ENCODE results near the gene FZD7.

FZD7 gene

DNA sequence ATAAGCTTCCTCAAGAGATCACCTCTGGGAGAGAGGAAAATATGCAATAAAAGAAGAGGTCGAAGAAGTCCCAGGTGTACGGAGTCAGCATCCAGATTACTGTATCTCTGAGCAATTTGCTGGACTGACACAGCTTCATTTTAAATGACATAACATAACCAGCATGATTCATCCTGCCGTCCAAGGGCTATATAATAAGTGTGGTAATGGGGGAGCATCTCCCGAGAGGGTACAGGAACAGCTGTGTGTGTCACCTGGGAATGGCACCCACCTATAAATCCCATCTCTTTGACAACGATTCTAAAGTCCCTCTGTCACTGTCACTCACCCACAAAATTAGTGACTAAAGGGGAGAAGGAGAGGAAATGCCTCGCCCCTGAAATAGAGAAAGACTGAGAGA is 19.3 kb upstream of the FZD7 start:
- DNase-seq (ENCODE audit: low read depth) = no peak

DNA sequence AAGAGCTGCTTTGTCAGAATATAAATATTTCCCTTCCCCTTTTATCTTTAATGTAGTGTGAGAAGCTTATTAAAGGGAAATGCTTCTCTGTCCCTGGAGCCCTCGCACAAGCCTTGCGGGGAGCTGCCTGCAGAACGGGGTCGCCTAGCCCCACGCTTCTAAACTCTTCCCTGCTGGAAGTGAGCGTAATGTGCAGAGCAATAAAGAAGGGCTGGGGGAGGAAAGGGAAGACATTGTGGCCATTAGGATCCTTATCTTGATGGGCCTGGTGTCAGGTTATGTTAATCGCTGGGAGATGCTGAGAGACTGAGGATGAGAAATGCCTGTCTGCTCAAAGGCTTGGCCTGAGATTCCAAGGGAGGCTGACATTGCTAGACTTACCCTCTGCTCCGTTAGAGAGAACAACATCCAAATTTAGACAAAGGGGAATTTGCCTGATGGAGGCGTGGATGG is 18.9 kb upstream of the FZD7 start:
- DNase-seq (ENCODE audit: low read depth) = no peak

DNA sequence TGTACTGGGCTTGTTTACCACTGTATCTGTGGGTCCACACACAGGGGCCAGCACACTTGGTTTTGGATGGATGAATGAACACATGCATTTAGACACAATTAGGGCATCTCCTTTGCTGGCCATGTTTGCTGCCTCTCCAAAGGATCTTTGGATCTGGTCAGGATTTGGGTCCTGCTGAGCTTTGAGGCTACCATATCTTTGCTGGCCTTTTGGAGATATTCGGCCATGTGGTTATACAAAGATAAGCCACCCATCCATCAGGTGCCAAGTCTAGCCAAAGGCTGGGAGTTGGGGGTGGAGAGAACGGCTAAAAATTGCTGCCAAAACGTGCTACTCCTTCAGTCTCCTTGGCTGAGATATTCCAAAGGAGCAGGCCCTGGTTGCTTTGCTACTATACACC is 18.2 kb upstream of the FZD7 start:
- no peak for DNase-seq (ENCODE audit: low read depth)

DNA sequence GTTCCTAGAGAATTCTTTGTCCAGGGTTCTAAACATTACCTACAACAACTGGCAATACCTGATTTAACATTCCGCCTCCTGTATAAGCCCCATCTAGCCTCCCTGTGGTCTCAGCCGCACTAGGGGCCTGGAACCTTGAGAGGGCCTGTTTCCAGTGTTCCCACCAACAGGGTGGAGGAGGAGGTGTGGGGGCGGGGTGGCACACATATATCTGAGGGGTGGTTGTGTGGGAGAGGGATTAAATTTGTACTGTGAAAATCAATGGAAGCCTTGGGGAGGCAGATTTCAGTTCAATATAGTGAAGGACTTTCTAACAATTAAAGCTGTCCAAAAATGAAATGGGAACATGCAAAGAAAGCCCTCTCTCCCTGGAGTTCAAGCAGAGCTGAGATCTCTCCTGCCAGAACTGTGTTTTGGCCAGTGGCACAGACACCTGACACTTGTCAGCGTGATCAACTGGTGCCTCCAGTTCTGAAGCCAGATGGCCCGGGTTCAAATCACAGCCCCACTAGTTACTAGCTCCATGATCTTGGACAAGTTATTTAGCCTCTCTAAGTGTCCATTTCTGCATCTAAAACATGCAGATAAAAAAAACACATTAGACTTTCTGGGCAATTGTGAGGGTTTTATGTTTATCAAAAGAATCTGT is 17.0 kb upstream of the FZD7 start:
- no peak for DNase-seq (ENCODE audit: low read depth)

DNA sequence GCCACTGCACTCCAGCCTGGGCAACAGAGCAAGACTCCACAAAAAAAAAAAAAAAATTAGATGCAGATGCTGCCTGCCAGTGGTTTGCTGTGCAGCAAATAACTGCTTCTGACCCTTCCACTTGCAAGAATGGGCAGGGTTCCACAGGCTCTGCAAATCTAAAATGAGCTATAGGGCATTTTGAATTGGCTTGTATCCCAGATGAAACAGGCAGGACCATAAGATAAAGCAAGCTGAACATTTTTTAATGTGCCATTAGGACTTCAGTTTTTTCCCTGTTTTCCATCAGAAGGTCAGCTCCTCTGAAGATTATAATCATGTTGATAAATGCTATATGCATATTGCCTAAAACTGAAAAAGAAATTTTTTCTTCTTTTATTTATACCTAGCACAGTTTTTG is 15.7 kb upstream of the FZD7 start:
- DNase-seq (ENCODE audit: low read depth) = no peak

DNA sequence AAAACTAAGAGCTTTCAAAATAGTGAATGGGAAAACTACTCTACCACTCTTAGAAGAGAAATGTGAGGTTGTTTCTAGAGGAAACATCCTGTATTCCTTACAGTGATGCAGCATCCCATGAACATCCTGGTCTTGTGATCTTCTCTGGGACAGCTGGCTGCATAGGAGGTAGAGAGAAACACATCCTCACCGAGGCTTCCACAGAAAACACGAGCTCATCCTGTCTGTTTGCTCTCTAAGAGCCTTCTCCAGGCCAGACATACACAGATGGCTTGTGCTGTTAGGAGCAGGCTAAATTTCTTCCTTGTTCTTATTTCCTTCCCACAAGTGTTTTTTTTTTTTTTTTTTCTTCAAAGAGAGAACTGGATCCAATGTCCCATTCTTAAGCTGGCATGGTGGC is 14.7 kb upstream of the FZD7 start:
- no peak for DNase-seq (ENCODE audit: low read depth)

DNA sequence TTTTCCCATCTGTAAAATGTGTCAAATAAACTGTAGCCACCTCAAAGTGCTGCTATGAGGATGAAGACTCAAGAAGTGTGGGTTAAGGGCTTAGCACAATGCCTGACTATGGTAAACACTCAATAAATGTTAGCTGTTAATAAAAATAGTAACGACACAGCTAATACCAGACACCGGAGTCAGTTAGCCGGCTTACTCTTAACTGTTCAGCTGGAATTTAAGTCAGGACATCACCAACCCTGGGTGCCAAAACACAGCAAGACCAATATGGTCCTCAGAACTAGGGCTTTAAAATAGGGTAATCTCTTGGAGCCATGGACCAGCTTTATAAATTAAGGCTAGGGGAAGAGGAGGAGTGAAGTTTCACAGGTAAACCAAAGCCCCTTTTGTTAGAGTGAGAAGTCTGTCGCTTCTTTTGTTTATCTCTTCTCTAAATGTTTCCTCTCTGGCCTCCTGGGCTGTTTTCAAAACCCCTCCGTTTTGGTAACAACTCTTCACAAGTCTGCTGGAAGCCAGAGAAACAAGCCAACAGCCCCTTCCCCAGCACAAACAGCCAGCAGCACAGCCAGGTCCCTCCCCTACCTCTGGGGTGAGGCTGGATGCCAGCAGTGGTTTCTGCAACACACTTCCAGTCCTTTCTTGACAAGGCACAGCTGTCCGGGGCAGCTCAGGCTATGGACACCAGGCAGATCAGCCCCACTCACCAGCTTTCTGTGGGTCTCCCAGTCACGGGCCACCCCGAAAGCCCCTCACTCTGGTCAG is 13.8 kb upstream of the FZD7 start:
- DNase-seq (ENCODE audit: low read depth) = no peak

DNA sequence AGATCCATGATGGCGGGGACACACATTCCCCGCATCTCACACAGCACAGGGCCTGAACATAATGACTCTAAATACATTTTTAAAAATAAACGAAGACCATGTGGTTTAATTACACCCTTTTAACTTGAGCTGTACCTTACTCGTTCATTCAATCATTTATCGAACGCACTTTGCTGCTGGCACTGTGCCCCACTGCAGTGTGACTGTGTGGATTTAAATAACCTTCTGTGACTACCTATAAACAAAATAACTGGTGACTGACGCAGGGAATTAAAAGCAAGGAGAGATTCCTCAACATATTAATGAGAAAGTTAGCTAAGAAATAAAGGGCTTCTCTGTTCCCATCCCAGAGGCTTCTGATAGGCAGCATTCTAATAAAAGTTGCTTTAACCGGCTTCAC is 10.9 kb upstream of the FZD7 start:
- no peak for DNase-seq (ENCODE audit: low read depth)

DNA sequence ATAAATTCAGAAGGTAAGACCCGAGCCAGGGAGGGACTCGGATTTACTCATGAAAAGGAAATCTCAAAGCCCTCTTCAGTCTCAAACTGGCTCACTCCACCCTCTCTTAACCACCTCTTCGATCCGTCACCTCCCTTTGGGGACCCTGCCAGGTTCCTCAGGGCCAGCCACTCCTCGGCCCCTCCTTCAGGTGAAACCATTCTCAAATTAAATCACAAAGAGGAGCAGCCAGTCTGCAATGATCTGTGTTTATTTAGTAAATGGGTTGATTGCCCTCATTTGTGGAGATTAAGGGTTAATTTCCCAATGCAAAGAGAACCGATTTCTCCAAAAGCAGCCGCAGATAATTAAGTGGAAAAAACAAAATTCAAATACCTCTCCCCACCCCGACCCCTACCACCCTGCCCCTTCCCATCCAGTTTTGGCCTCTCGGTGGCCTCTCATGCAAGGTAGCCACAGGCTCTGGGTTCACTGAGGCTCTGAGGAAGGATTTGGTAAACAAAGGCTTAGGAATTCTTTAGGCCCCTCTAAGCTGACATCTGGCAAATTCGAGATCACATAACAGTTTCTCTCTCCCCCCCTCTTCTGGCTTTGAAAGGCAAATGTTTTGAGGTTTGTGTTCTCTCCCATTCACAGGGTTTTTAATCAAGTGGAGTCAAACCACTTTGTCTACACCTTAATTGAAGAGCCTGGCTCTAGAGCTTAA is 10.3 kb upstream of the FZD7 start:
- no peak for DNase-seq (ENCODE audit: low read depth)

DNA sequence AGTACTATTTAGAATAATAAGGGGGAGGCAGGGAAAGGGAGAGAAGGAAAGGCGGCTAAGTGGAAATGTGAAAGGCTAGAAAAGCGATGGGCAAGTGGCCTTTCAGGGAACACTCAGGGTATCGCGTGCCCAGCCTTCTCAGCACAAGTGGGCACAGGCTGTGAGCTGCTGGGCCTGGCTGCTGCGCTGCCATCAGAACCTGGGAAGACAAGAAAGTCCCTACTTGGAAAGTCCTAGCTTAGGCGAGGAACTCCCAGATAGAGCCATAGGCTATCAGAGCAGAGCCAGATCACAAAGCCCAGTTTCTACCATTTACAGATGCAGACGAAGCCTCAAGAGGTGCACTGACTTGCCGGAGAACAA is 9.8 kb upstream of the FZD7 start:
- DNase-seq (ENCODE audit: low read depth) = no peak

DNA sequence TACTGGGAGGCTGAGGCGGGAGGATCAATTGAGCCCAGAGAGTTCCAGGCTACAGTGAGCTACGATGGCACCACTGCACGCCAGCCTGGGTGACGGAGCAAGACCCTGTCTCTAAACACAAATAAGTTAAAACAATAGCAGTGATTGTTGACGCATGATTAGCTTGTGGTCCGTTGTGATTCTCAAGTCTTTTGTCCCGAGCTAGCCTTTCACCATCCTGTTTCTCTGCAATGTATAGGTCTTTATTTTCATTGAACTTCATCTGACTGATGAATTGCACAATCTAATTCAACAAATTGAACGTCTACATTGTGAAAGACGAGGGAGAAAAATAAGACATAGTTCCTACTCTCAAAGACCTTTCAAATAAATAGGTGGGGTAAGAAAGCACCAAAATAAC is 8.8 kb upstream of the FZD7 start:
- DNase-seq (ENCODE audit: low read depth) = no peak

DNA sequence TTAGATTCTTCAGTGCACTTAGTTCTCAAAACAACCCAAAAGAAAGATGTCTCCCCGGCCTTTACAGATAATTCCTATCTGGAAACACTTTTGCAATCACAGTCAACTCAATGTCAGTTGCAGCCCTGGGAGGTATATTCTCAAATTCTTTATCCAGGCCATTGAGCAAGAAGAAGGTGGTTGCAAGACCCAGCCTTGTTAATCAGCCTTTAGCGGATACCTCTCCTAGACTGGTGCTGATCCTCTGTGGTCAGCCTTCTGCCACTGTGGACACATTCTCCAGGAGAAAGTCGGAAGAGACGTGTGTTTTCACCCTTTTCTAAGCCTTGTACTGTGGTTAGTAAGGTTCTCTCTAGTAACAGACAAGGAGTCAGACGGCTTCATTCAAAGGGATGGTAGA is 7.8 kb upstream of the FZD7 start:
- no peak for DNase-seq (ENCODE audit: low read depth)

DNA sequence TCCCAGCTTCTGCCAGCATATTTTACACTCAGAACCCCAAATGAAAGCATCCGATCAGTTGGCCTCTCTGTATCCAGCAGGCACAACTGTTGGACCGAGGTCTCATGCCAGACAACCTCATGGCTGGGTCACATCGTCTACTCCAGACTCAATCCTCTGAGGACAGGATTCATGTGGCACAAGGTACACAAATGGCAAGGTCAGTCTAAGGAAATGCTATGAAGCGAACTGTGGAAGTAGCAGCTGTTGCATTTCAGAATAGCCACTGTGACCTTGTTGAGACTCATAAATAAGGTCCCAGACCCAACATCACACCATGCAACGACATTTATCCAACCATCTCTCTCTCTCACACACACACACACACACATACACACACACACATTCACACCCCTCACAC is 7.1 kb upstream of the FZD7 start:
- DNase-seq (ENCODE audit: low read depth) = no peak

DNA sequence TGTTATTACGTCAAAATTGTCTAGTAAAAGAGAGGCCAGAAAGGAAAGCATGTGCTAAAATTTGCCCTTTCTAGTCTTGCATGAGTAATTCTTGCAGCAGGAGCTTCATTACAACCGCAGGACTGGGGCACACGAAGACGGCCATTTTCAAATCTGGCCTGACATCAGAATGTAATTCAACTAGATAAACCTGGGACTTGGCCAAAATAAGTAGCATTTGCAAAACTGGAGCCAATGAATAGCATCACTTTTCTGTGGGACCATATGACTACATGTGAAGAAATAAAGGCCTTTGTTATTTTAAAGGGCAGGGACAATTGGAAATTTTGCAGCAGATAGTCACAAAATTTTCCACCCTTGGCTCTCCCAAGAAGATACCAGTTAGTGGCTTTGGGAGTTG is 3.0 kb upstream of the FZD7 start:
- DNase-seq (ENCODE audit: low read depth) = no peak

DNA sequence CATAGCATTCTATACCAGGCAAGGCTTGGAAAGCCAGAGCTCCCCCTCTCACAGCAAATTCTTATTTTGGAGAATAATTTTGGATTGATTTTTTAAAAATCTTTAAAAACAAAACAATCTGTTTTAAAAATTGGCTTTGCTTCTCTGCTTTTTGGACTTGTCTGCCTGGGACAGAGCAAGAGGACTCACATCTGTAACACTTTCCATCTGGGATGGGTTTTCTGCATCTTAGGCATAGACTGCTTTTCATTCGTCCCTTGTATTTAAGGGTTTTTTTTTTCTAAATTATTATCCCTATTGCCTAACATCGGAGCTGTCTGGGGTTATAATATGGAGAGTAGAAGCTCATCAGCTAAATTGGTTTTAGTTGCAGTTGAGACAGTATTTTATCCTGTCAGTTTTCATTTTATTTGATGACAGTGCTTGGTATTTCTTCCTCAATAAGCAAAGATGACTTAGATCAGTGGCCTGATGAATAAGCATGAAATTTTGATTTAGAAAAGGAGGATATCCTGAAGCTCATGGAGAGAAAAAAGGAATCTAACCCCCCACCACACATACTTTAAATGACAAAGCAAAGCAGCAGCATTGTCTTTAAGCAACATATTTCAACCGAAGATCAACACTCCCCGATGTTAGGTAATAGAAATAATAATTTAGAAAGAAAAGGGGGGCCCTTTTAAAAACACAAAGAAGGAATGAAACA is 2.3 kb upstream of the FZD7 start:
- DNase-seq (ENCODE audit: low read depth) = no peak

DNA sequence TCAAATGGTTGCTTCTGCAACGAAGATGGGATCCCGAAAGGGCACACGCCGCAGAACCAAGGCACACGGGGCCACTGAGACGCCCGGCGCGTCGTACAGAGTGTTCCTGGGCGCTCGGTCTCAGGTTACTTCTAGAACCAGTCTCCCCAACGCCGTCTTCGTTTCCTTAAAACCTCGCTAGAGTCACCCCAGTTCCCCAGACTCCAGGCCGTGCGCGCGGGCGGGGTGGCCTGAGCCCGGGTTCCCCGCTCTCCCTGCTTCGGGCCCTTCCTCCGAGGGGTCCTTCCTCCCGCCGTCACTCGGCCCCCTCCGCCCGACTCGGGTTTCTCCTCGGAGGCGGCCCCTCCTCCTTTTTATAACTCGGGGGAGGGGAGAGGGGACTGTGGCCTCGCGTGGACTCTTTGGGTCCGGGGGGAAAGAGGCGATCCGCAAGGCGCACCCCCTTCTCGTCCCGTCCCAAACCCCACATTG is 774 bp upstream of the FZD7 start:
- no peak for DNase-seq (ENCODE audit: low read depth)

DNA sequence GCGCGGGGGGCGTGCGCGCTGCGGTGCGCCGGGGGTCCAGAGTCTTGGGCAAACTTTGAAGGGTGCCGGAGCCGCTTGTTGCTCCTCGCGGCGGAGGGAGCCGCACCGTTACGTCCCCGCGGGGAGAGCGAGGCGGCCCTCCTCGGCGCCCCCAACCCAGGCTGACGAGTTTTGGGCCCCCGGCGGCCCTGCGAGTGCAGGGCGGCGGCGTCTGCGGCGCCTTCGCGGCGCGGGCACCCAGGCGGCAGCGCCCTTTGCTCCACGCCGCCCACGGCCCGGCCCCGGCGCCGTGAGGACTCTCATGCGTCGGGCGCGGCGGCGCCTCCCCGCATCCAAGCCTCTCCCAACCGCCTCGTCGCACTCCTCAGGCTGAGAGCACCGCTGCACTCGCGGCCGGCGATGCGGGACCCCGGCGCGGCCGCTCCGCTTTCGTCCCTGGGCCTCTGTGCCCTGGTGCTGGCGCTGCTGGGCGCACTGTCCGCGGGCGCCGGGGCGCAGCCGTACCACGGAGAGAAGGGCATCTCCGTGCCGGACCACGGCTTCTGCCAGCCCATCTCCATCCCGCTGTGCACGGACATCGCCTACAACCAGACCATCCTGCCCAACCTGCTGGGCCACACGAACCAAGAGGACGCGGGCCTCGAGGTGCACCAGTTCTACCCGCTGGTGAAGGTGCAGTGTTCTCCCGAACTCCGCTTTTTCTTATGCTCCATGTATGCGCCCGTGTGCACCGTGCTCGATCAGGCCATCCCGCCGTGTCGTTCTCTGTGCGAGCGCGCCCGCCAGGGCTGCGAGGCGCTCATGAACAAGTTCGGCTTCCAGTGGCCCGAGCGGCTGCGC is 814 bp downstream of the FZD7 start:
- DNase-seq (ENCODE audit: low read depth) = no peak

DNA sequence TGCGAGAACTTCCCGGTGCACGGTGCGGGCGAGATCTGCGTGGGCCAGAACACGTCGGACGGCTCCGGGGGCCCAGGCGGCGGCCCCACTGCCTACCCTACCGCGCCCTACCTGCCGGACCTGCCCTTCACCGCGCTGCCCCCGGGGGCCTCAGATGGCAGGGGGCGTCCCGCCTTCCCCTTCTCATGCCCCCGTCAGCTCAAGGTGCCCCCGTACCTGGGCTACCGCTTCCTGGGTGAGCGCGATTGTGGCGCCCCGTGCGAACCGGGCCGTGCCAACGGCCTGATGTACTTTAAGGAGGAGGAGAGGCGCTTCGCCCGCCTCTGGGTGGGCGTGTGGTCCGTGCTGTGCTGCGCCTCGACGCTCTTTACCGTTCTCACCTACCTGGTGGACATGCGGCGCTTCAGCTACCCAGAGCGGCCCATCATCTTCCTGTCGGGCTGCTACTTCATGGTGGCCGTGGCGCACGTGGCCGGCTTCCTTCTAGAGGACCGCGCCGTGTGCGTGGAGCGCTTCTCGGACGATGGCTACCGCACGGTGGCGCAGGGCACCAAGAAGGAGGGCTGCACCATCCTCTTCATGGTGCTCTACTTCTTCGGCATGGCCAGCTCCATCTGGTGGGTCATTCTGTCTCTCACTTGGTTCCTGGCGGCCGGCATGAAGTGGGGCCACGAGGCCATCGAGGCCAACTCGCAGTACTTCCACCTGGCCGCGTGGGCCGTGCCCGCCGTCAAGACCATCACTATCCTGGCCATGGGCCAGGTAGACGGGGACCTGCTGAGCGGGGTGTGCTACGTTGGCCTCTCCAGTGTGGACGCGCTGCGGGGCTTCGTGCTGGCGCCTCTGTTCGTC is 1.7 kb downstream of the FZD7 start:
- DNase-seq (ENCODE audit: low read depth) = no peak

DNA sequence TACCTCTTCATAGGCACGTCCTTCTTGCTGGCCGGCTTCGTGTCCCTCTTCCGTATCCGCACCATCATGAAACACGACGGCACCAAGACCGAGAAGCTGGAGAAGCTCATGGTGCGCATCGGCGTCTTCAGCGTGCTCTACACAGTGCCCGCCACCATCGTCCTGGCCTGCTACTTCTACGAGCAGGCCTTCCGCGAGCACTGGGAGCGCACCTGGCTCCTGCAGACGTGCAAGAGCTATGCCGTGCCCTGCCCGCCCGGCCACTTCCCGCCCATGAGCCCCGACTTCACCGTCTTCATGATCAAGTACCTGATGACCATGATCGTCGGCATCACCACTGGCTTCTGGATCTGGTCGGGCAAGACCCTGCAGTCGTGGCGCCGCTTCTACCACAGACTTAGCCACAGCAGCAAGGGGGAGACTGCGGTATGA is 2.3 kb downstream of the FZD7 start:
- no peak for DNase-seq (ENCODE audit: low read depth)

DNA sequence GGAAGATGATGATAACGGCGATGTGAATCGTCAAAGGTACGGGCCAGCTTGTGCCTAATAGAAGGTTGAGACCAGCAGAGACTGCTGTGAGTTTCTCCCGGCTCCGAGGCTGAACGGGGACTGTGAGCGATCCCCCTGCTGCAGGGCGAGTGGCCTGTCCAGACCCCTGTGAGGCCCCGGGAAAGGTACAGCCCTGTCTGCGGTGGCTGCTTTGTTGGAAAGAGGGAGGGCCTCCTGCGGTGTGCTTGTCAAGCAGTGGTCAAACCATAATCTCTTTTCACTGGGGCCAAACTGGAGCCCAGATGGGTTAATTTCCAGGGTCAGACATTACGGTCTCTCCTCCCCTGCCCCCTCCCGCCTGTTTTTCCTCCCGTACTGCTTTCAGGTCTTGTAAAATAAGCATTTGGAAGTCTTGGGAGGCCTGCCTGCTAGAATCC is 3.0 kb downstream of the FZD7 start:
- DNase-seq (ENCODE audit: low read depth) = no peak

DNA sequence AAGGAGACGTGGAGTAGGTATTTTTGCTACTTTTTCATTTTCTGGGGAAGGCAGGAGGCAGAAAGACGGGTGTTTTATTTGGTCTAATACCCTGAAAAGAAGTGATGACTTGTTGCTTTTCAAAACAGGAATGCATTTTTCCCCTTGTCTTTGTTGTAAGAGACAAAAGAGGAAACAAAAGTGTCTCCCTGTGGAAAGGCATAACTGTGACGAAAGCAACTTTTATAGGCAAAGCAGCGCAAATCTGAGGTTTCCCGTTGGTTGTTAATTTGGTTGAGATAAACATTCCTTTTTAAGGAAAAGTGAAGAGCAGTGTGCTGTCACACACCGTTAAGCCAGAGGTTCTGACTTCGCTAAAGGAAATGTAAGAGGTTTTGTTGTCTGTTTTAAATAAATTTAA is 3.4 kb downstream of the FZD7 start:
- DNase-seq (ENCODE audit: low read depth) = no peak

Data from stimulated activated CD8-positive, alpha-beta memory T cell treated with anti-CD3 and anti-CD28 coated beads, Interleukin-15, amount 100 ng/mL, for 1 hour (primary cell).